IMR-90 (cell line): ENCODE results near the gene WLS. TPM values are rescaled to one million over a fixed set of nuclear protein-coding genes. Genes with fewer than 3 reads are reported as not detected.

ENCODE experiments used
- ATAC-seq: fragments of 200-7000 bp; cut with Tn5 transposase; 2 replicates; pipeline ENCODE4 v1.9.1; 2020; ENCODE audit warnings: low read depth, mild to moderate bottlenecking, moderate library complexity
- BruUV-seq: library from RNA; stranded (reverse); fragments of 400-500 nt; replicated peaks from 2 replicates; lab custom pipeline; 2021; lab: Mats Ljungman, UMichigan
- CTCF ChIA-PET: fragments of 300-600 bp; formaldehyde crosslinking; extraction: SDS; loops from one replicate; lab custom pipeline; 2021; ENCODE audit warnings: antibody characterized with exemption; lab: Yijun Ruan, JAX
- POLR2A ChIA-PET: fragments of 300-600 bp; sonication (Branson Sonifier 250); formaldehyde crosslinking; loops from one replicate; lab custom pipeline; 2022; ENCODE audit warnings: antibody characterized with exemption; ENCODE audit not compliant: unreplicated experiment; lab: Charles Lee
- DNase-seq: peaks from one replicate; pipeline ENCODE4 v3.0.0; 2013
- H2AFZ ChIP-seq: replicated peaks from 2 replicates; pipeline ENCODE3; 2013; ENCODE audit warnings: low read length, mild to moderate bottlenecking; ENCODE audit not compliant: poor library complexity
- H2AK5ac ChIP-seq: 2 replicates; pipeline ENCODE4 v1.6.1; 2013; ENCODE audit warnings: low read depth, low read length, inconsistent platforms
- H2AK9ac ChIP-seq: replicated peaks from 2 replicates; pipeline ENCODE3; 2013; ENCODE audit warnings: mild to moderate bottlenecking, low read depth, low read length, moderate library complexity; ENCODE audit not compliant: poor library complexity
- H2BK120ac ChIP-seq: 2 replicates; pipeline ENCODE4 v1.6.1; 2013; ENCODE audit warnings: low read depth, low read length, inconsistent platforms
- H2BK15ac ChIP-seq: 3 replicates; pipeline ENCODE4 v1.6.1; 2013; ENCODE audit warnings: low read depth, low read length, inconsistent platforms
- H2BK20ac ChIP-seq: 2 replicates; pipeline ENCODE4 v1.6.1; 2013; ENCODE audit warnings: low read depth, mild to moderate bottlenecking, inconsistent platforms, low read length, moderate library complexity
- H2BK5ac ChIP-seq: 2 replicates; pipeline ENCODE4 v1.6.1; 2013; ENCODE audit warnings: mild to moderate bottlenecking, low read depth, low read length, inconsistent platforms; ENCODE audit not compliant: poor library complexity, severe bottlenecking
- H3K14ac ChIP-seq: replicated peaks from 2 replicates; pipeline ENCODE4 v1.6.1; 2013; ENCODE audit warnings: low read depth, low read length, inconsistent platforms
- H3K18ac ChIP-seq: 2 replicates; pipeline ENCODE4 v1.6.1; 2013; ENCODE audit warnings: low read depth, low read length, control low read depth
- H3K23ac ChIP-seq: 2 replicates; pipeline ENCODE4 v1.6.1; 2013; ENCODE audit warnings: low read depth, low read length, inconsistent platforms
- H3K27ac ChIP-seq: 2 replicates; pipeline ENCODE4 v1.5.1; 2013; ENCODE audit warnings: mild to moderate bottlenecking, control low read depth, low read length; ENCODE audit not compliant: insufficient read depth
- H3K27me3 ChIP-seq: 2 replicates; pipeline ENCODE4 v1.6.1; 2013; ENCODE audit warnings: low read length; ENCODE audit not compliant: control insufficient read depth, insufficient read depth
- H3K36me3 ChIP-seq: 2 replicates; pipeline ENCODE4 v1.6.1; 2013; ENCODE audit warnings: low read length, mixed read lengths; ENCODE audit not compliant: control insufficient read depth, insufficient read depth
- H3K4ac ChIP-seq: 2 replicates; pipeline ENCODE4 v1.6.1; 2013; ENCODE audit warnings: low read depth, low read length, inconsistent platforms
- H3K4me1 ChIP-seq: 2 replicates; pipeline ENCODE4 v1.6.1; 2013; ENCODE audit warnings: low read length, mixed read lengths; ENCODE audit not compliant: control insufficient read depth, insufficient read depth
- H3K4me2 ChIP-seq: 2 replicates; pipeline ENCODE4 v1.6.1; 2013; ENCODE audit warnings: low read depth, mild to moderate bottlenecking, control low read depth, low read length, moderate library complexity
- H3K4me3 ChIP-seq: 2 replicates; pipeline ENCODE4 v1.5.1; 2013; ENCODE audit warnings: low read depth, mild to moderate bottlenecking, control low read depth, low read length, moderate library complexity; ENCODE audit not compliant: insufficient read depth
- H3K56ac ChIP-seq: 2 replicates; pipeline ENCODE4 v1.6.1; 2013; ENCODE audit warnings: low read length, inconsistent platforms; ENCODE audit not compliant: insufficient read depth; ENCODE audit errors: extremely low read depth
- H3K79me1 ChIP-seq, 2 experiments: 2 replicates each; pipeline ENCODE4 v1.6.1; 2013; ENCODE audit warnings: low read length in 2 of 2, inconsistent platforms in 1 of 2, low read depth in 1 of 2
- H3K9ac ChIP-seq: 2 replicates; pipeline ENCODE4 v1.6.1; 2013; ENCODE audit warnings: low read depth, low read length, control low read depth
- H3K9me1 ChIP-seq: 2 replicates; pipeline ENCODE4 v1.6.1; 2013; ENCODE audit warnings: low read length, inconsistent platforms; ENCODE audit not compliant: insufficient read depth
- H3K9me3 ChIP-seq: 2 replicates; pipeline ENCODE4 v1.6.1; 2013; ENCODE audit warnings: low read length; ENCODE audit not compliant: control insufficient read depth, insufficient read depth
- H4K20me1 ChIP-seq: 2 replicates; pipeline ENCODE4 v1.6.1; 2013; ENCODE audit warnings: low read length, inconsistent platforms; ENCODE audit not compliant: insufficient read depth
- H4K5ac ChIP-seq: 2 replicates; pipeline ENCODE4 v1.6.1; 2013; ENCODE audit warnings: mild to moderate bottlenecking, low read depth, low read length, control low read depth
- H4K8ac ChIP-seq, 2 experiments: 2 replicates each; pipeline ENCODE4 v1.6.1; 2013; ENCODE audit warnings: low read depth in 2 of 2, low read length in 2 of 2, control low read depth in 1 of 2, inconsistent platforms in 1 of 2
- H4K91ac ChIP-seq: 2 replicates; pipeline ENCODE4 v1.6.1; 2013; ENCODE audit warnings: low read depth, low read length, inconsistent platforms; ENCODE audit not compliant: insufficient read depth
- CEBPB ChIP-seq: IDR thresholded peaks from 2 replicates; pipeline ENCODE4 v1.6.1; 2012; ENCODE audit warnings: low read depth, low read length, improper control_type of control experiment
- CTCF ChIP-seq: conservative IDR thresholded peaks from 2 replicates; pipeline ENCODE4 v1.5.1; 2012; ENCODE audit warnings: mild to moderate bottlenecking, low read depth, low read length, improper control_type of control experiment
- ELK1 ChIP-seq: fragments of 150-350 bp; IDR thresholded peaks from 2 replicates; pipeline ENCODE4 v1.6.1; 2016; ENCODE audit warnings: low read depth, mild to moderate bottlenecking, low read length, moderate library complexity, borderline replicate concordance
- MXI1 ChIP-seq: IDR thresholded peaks from 2 replicates; pipeline ENCODE4 v1.6.1; 2012; ENCODE audit warnings: low read depth, mild to moderate bottlenecking, low read length, moderate library complexity, borderline replicate concordance
- RAD21 ChIP-seq: IDR thresholded peaks from 2 replicates; pipeline ENCODE4 v1.6.1; 2012; ENCODE audit warnings: low read length, improper control_type of control experiment
- RCOR1 ChIP-seq: IDR thresholded peaks from 2 replicates; pipeline ENCODE4 v1.6.1; 2012; ENCODE audit warnings: mild to moderate bottlenecking, low read length, improper control_type of control experiment; ENCODE audit not compliant: insufficient replicate concordance
- RFX5 ChIP-seq: IDR thresholded peaks from 2 replicates; pipeline ENCODE4 v1.8.0; 2012; ENCODE audit warnings: low read depth, mild to moderate bottlenecking, low read length, moderate library complexity
- SMC3 ChIP-seq: fragments of 150-350 bp; IDR thresholded peaks from 2 replicates; pipeline ENCODE4 v1.6.1; 2016; ENCODE audit warnings: low read depth, mild to moderate bottlenecking, antibody characterized with exemption, low read length, moderate library complexity
- WGBS, 2 experiments: methylation state at CpG; one replicate each; pipeline versions ENCODE4 v1.1.5 to v1.1.7; 2013; ENCODE audit warnings: missing lambda C conversion rate in 2 of 2; ENCODE audit not compliant: insufficient read length in 1 of 2; ENCODE audit errors: extremely low coverage in 2 of 2; 5-methylcytosine and 5-hydroxymethylcytosine counted together
- dilution Hi-C: fragments of 300-500 bp; cut with HindIII; formaldehyde crosslinking; loops from one replicate; pipeline ENCODE4 v1.14.3; 2018; ENCODE audit warnings: low sequenced_read_pairs; ENCODE audit not compliant: unreplicated experiment
- in situ Hi-C: fragments of 300-500 bp; cut with MboI; formaldehyde crosslinking; loops from 3 replicates; pipeline ENCODE4 v1.14.3; 2019; ENCODE audit warnings: low sequenced_read_pairs, inconsistent platforms, mixed read lengths
- intact Hi-C: fragments of 100-400 bp; cut with micrococcal nuclease; formaldehyde crosslinking; loops from 2 replicates; pipeline ENCODE4 v1.10.0; 2022
- polyA plus RNA-seq, 3 experiments: library from polyadenylated mRNA; depleted of rRNA; stranded (reverse); fragments of >200 nt; gene quantifications; 2 replicates each; pipeline ENCODE4 v1.2.3, GENCODE V29; 2012; ENCODE audit warnings: low replicate concordance in 1 of 3
- total RNA-seq: library from RNA; depleted of rRNA; stranded (reverse); fragments of >200 nt; gene quantifications from 2 replicates; pipeline ENCODE4 v1.2.3, GENCODE V29; 2012

Gene WLS
- total and polyA plus RNA-seq, 2 of the 4 experiments (the other 2 are of a cell fraction): 152 to 157 TPM

GRCh38 chr1:68120136-68120791, 112.1 kb downstream of the WLS start:
- no peaks in the 10 kb centered on the region for H3K9me1 ChIP-seq
- ATAC-seq (peak; percentile 86), DNase-seq (peak; percentile 85)
- peak overlapping the region in 1 of 2 experiments; percentile 84; a peak in 2 of 4 replicates for H4K8ac ChIP-seq
- H2BK20ac ChIP-seq: peak overlapping the region; percentile 87
- in situ Hi-C loops (loop anchor here (5.0 to 25.0 kb wide), 2 partner anchors 222 to 1617 kb away; no protein-coding TSS in a partner anchor), dilution Hi-C loops (no loop called here), intact Hi-C loops (loop anchor here (1.0 kb wide), 3 partner anchors 111 to 222 kb away; no protein-coding TSS in a partner anchor)
- H3K23ac ChIP-seq: 0 out of 2 replicates have a peak overlapping the region, but pooled peaks have one; percentile 61
- H3K18ac ChIP-seq: peak overlapping the region; percentile 37; the same call in 1 of the 2 replicates
- BruUV-seq: no TSS peak
- H2BK5ac ChIP-seq: peak overlapping the region; percentile 86
- CTCF ChIA-PET: interaction anchor here (0.6 to 3.5 kb wide), 25 partner anchors 10 to 326 kb away, joined by 3 to 24 read pairs (median 3); no protein-coding TSS in a partner anchor
- H4K20me1 ChIP-seq: no peaks in the 10 kb centered on the region
- no peak overlapping the region for H3K56ac ChIP-seq
- H3K4ac ChIP-seq: peak overlapping the region; percentile 82
- H3K27ac ChIP-seq: no peak overlapping the region
- peaks cover 0 to 12% of the 10 kb centered on the region in 2 experiments; a peak in 1 of 4 replicates for H3K79me1 ChIP-seq
- no peak overlapping the region for H3K4me2 ChIP-seq
- no peak for TF ChIP-seq RCOR1
- no peak for TF ChIP-seq ELK1
- no peak for TF ChIP-seq RFX5
- TF ChIP-seq CTCF: peak; percentile 85
- TF ChIP-seq SMC3: peak; percentile 89
- TF ChIP-seq RAD21: peak; percentile 93
- no peak for TF ChIP-seq MXI1
- no peak for TF ChIP-seq CEBPB
- peak overlapping the region; percentile 82 for H3K14ac ChIP-seq
- peak overlapping the region; percentile 26; the same call in 1 of the 2 replicates for H4K5ac ChIP-seq
- no peaks in the 10 kb centered on the region for H3K9me3 ChIP-seq
- H2BK15ac ChIP-seq: no peak overlapping the region
- POLR2A ChIA-PET: interaction anchor here (1.1 kb wide), 1 partner anchor 211 kb away, joined by 3 read pairs; no protein-coding TSS in a partner anchor
- no peaks in the 10 kb centered on the region for H3K27me3 ChIP-seq
- peak overlapping the region; percentile 57 for H4K91ac ChIP-seq
- peak overlapping the region; percentile 57 for H2AFZ ChIP-seq
- peaks cover 24% of the 10 kb centered on the region for H3K36me3 ChIP-seq
- peak overlapping the region; percentile 44; the same call in 1 of the 2 replicates for H2AK5ac ChIP-seq
- no peak overlapping the region for H3K9ac ChIP-seq
- H3K4me1 ChIP-seq: peaks cover 9% of the 10 kb centered on the region
- peak overlapping the region; percentile 71 for H2AK9ac ChIP-seq
- H3K4me3 ChIP-seq: no peak overlapping the region
- WGBS, 2 experiments: no CpG with 5 or more reads among the region's 7 CpGs
- H2BK120ac ChIP-seq: peak overlapping the region; percentile 79
